ENCODE data around the gene SUGCT.

Gene SUGCT

DNA sequence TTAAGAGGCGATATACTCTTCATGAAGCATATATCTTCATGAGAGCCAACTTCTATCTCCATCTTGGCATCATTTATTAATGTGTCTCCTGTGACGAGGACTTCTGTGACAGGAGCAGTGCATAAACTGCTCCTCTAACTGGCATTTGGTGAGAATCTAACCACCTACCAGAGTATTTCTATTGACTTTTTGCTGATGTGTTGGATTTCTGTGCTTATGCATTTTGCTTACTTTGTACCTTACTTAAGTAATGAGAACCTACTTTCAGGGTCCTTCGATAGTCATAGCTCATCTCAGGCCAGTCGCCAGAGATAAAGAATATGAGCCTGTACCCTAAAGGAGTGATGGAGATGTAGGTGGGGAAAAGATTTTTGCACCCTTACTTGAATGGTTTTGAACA lies 265.7 kb downstream of the SUGCT start:
- DNase-seq (ENCODE audit: low read depth in 1 of 2, low spot score in 1 of 2), result no peak
- TF ChIP-seq CTCF (IDR thresholded peaks at IDR 0.05; ENCODE audit: insufficient read depth, low read length) (no peak), SPI1 (IDR thresholded peaks at IDR 0.05; ENCODE audit: borderline replicate concordance, low read depth) (no peak), REST (IDR thresholded peaks at IDR 0.05; ENCODE audit: insufficient replicate concordance, low read depth) (no peak), POLR2AphosphoS5 (IDR thresholded peaks at IDR 0.05; ENCODE audit: low read depth) (no peak), GABPA (IDR thresholded peaks at IDR 0.05; ENCODE audit: low read depth) (no peak)
- H3K4me3 ChIP-seq (replicated peaks; ENCODE audit: insufficient read depth, low read length), result no peak overlapping the region
- no peaks in the 10 kb centered on the region for H3K27me3 ChIP-seq (ENCODE audit: insufficient read depth, poor library complexity, severe bottlenecking)
- no peak overlapping the region for H3K27ac ChIP-seq (replicated peaks)

DNA sequence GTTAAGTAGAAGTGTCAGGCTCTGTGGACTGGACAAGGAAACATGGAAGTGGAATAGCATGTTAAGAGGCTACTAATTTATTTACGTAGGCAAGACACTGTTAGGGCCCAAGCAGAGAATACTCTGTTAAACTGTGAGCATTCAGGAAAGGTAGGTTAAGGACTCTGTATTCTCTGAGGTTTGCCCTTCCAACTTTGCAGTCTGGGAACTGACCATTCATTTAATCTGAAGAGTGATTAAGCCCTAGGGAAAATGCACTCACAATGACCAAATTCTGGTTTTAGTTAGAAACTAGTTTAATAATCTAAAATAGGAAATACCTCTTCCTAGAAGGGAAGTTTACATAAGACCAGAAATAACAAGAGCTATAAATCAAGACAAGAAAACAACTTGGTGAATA lies 266.6 kb downstream of the SUGCT start:
- Histone ChIP-seq H3K27ac (replicated peaks) (no peak overlapping the region), H3K27me3 (ENCODE audit: insufficient read depth, poor library complexity, severe bottlenecking) (no peaks in the 10 kb centered on the region), H3K4me3 (replicated peaks; ENCODE audit: insufficient read depth, low read length) (no peak overlapping the region)
- TF ChIP-seq GABPA (IDR thresholded peaks at IDR 0.05; ENCODE audit: low read depth) (no peak), POLR2AphosphoS5 (IDR thresholded peaks at IDR 0.05; ENCODE audit: low read depth) (no peak), CTCF (IDR thresholded peaks at IDR 0.05; ENCODE audit: insufficient read depth, low read length) (no peak), REST (IDR thresholded peaks at IDR 0.05; ENCODE audit: insufficient replicate concordance, low read depth) (no peak), SPI1 (IDR thresholded peaks at IDR 0.05; ENCODE audit: borderline replicate concordance, low read depth) (no peak)
- DNase-seq (ENCODE audit: low read depth in 1 of 2, low spot score in 1 of 2), result no peak

GRCh38 chr7:40402661-40403060 lies 267.9 kb downstream of the SUGCT start:
- H3K27me3 ChIP-seq (ENCODE audit: insufficient read depth, poor library complexity, severe bottlenecking), result no peaks in the 10 kb centered on the region
- TF ChIP-seq SPI1 (IDR thresholded peaks at IDR 0.05; ENCODE audit: borderline replicate concordance, low read depth), result no peak
- TF ChIP-seq GABPA (IDR thresholded peaks at IDR 0.05; ENCODE audit: low read depth), result no peak
- no peak for TF ChIP-seq CTCF (IDR thresholded peaks at IDR 0.05; ENCODE audit: insufficient read depth, low read length)
- H3K27ac ChIP-seq (replicated peaks), result no peak overlapping the region
- no peak for DNase-seq (ENCODE audit: low read depth in 1 of 2, low spot score in 1 of 2)
- no peak overlapping the region for H3K4me3 ChIP-seq (replicated peaks; ENCODE audit: insufficient read depth, low read length)
